HG02571 (cell line): ENCODE results near the gene ADCYAP1.

Experiments used
- ATAC-seq: cut with Tn5 transposase; IDR thresholded peaks from one replicate; pipeline ENCODE4 v1.9.1; 2021; ENCODE audit warnings: mild to moderate bottlenecking, moderate library complexity; ENCODE audit not compliant: unreplicated experiment

The ADCYAP1 gene

DNA sequence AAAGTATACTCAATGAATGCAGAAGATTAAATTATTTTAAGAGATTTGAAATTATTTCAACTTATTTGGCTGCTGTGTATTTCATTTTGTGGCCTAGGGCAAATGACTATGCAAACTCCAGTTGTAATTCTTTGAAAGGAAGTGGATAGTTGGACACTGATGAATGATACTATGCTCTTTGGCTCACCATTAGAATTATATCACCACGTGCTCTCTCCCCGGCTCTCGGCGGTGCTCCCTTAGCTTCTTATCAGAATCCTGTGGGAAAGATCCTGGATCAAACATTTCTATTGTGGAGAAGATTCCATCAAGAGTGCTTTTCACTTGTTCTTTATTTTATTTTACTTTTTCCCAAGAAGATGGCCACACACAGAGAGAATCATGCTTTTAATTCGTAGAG, 55.2 kb downstream of the ADCYAP1 start:
- no peak for ATAC-seq
